EH (cell line): ENCODE data around the gene SH3GLB2.
A peak's percentile ranks its signal among the peaks of the same experiment; 100 is the strongest.
"Not testable (repeated sequence)": the region's sequence is repeated elsewhere in the genome, so short reads cannot be mapped to it uniquely, and the experiment has no call there.

Source experiments
- DNase-seq: peaks from one replicate; pipeline ENCODE4 v3.0.0-alpha.2; 2015; ENCODE audit warnings: low read depth

SH3GLB2 gene

GRCh38 chr9:129053020-129053419 lies 24.9 kb upstream of the SH3GLB2 start:
- DNase-seq, result no peak

- no peak for DNase-seq
Observed at GRCh38 chr9:129052592-129052991, 24.5 kb upstream of the SH3GLB2 start.

GRCh38 chr9:129042016-129042415 lies 13.9 kb upstream of the SH3GLB2 start:
- DNase-seq, result no peak

GRCh38 chr9:129040113-129040643 lies 12.0 kb upstream of the SH3GLB2 start:
- DNase-seq, result no peak

- DNase-seq, result no peak
Observed at GRCh38 chr9:129038109-129038852, 10.2 kb upstream of the SH3GLB2 start.

- no peak for DNase-seq
Observed at GRCh38 chr9:129037767-129038098, 9.6 kb upstream of the SH3GLB2 start.

GRCh38 chr9:129036923-129037766 lies 9.0 kb upstream of the SH3GLB2 start:
- DNase-seq, result peak; percentile 21

GRCh38 chr9:129036241-129036922 lies 8.3 kb upstream of the SH3GLB2 start, which contains the start of gene MIGA2:
TSS of gene MIGA2 (plus strand) at chr9:129036626. CDS start at chr9:129040595, 3,969 bp downstream.
- DNase-seq, result peak; percentile 100

- DNase-seq, result not testable (repeated sequence)
Observed at GRCh38 chr9:129035838-129036237, 7.7 kb upstream of the SH3GLB2 start.

- no peak for DNase-seq
Observed at GRCh38 chr9:129033216-129033615, 5.1 kb upstream of the SH3GLB2 start.

GRCh38 chr9:129032541-129033159 lies 4.5 kb upstream of the SH3GLB2 start:
- DNase-seq, result no peak

GRCh38 chr9:129031514-129031913 lies 3.4 kb upstream of the SH3GLB2 start:
- DNase-seq, result no peak

- no peak for DNase-seq
Observed at GRCh38 chr9:129030191-129030590, 2.1 kb upstream of the SH3GLB2 start.

GRCh38 chr9:129027685-129028191 lies 393 bp downstream of the SH3GLB2 start:
- DNase-seq, result peak; percentile 41

- DNase-seq, result peak; percentile 22
Observed at GRCh38 chr9:129027224-129027684, 877 bp downstream of the SH3GLB2 start.

GRCh38 chr9:129026442-129027223 lies 1.5 kb downstream of the SH3GLB2 start:
- DNase-seq, result peak; percentile 34

- no peak for DNase-seq
Observed at GRCh38 chr9:129023908-129024233, 4.3 kb downstream of the SH3GLB2 start.

GRCh38 chr9:129023036-129023907 lies 4.9 kb downstream of the SH3GLB2 start:
- peak; percentile 85 for DNase-seq

- no peak for DNase-seq
Observed at GRCh38 chr9:129022037-129022436, 6.1 kb downstream of the SH3GLB2 start.

GRCh38 chr9:129021091-129021490 lies 7.0 kb downstream of the SH3GLB2 start:
- DNase-seq, result no peak
